ENCODE data around the gene PLEKHG2.

- TF ChIP-seq ATF3 (IDR thresholded peaks at IDR 0.05) (no peak), EZH2 (IDR thresholded peaks at IDR 0.05) (no peak), POLR2AphosphoS5 (IDR thresholded peaks at IDR 0.05; ENCODE audit: low read depth, low read length) (peak; percentile 96), POLR2A (IDR thresholded peaks at IDR 0.05; ENCODE audit: borderline replicate concordance, extremely low read depth, insufficient read depth, insufficient read length) (peak; percentile 99), EZH2phosphoT487 (IDR thresholded peaks at IDR 0.05; ENCODE audit: borderline replicate concordance) (no peak), CTCF (IDR thresholded peaks at IDR 0.05 in 2 of 3, conservative IDR thresholded peaks at IDR 0.05 in 1 of 3; ENCODE audit: borderline replicate concordance in 1 of 3, insufficient read depth in 1 of 3, low read depth in 2 of 3, low read length in 2 of 3) (no peak), TCF7L2 (IDR thresholded peaks at IDR 0.05; ENCODE audit: borderline replicate concordance, extremely low read depth, insufficient read depth, insufficient read length) (no peak), YY1 (IDR thresholded peaks at IDR 0.05; ENCODE audit: extremely low read depth, insufficient replicate concordance, low read depth, low read length) (no peak), EGR1 (IDR thresholded peaks at IDR 0.05; ENCODE audit: low read depth) (no peak), JUND (IDR thresholded peaks at IDR 0.05) (no peak), REST (IDR thresholded peaks at IDR 0.05; ENCODE audit: low read depth) (no peak)
These were observed 5.6 kb upstream of the PLEKHG2 start, which contains the start of gene ZFP36 for GRCh38 chr19:39406656-39407409.
